BE2C (cell line): ENCODE results near the gene EIF3D.

Source experiments
- DNase-seq: peaks from one replicate; pipeline ENCODE4 v3.0.0-alpha.2; 2020
- H3K27me3 ChIP-seq: fragments of 250-450 bp; sonication (Bioruptor Pico); 2 replicates; pipeline ENCODE4 v1.5.1; 2020; ENCODE audit warnings: mild to moderate bottlenecking
- H3K36me3 ChIP-seq: fragments of 250-450 bp; sonication (Bioruptor Pico); 2 replicates; pipeline ENCODE4 v1.5.1; 2020; ENCODE audit warnings: mild to moderate bottlenecking
- H3K4me1 ChIP-seq: fragments of 250-450 bp; sonication (Bioruptor Pico); 2 replicates; pipeline ENCODE4 v1.5.1; 2020
- H3K4me3 ChIP-seq: 2 replicates; pipeline ENCODE4 v1.5.1; 2011; ENCODE audit warnings: low read depth, low read length
- H3K9me3 ChIP-seq: fragments of 250-450 bp; sonication (Bioruptor Pico); 2 replicates; pipeline ENCODE4 v1.5.1; 2020
- CTCF ChIP-seq: IDR thresholded peaks from 2 replicates; pipeline ENCODE4 v1.5.1; 2012; ENCODE audit warnings: mild to moderate bottlenecking, low read depth, low read length

EIF3D gene

GRCh38 chr22:36564422-36565158 is 35.6 kb upstream of the EIF3D start:
- no peak overlapping the region for H3K4me3 ChIP-seq

GRCh38 chr22:36563898-36564297 is 34.9 kb upstream of the EIF3D start:
- no peaks in the 10 kb centered on the region for H3K36me3 ChIP-seq
- no peak for DNase-seq
- no peaks in the 10 kb centered on the region for H3K9me3 ChIP-seq
- no peaks in the 10 kb centered on the region for H3K27me3 ChIP-seq
- no peaks in the 10 kb centered on the region for H3K4me1 ChIP-seq
- TF ChIP-seq CTCF, result no peak
- no peak overlapping the region for H3K4me3 ChIP-seq

More at GRCh38 chr22:36564422-36565158, 35.6 kb upstream of the EIF3D start:
- no peak for TF ChIP-seq CTCF
- Histone ChIP-seq H3K9me3 (no peaks in the 10 kb centered on the region), H3K4me1 (no peaks in the 10 kb centered on the region), H3K36me3 (no peaks in the 10 kb centered on the region), H3K27me3 (no peaks in the 10 kb centered on the region)
- DNase-seq, result no peak

- TF ChIP-seq CTCF, result no peak
These were observed 34.5 kb upstream of the EIF3D start for GRCh38 chr22:36563444-36563843.

GRCh38 chr22:36563001-36563400 is 34.0 kb upstream of the EIF3D start:
- Histone ChIP-seq H3K36me3 (no peaks in the 10 kb centered on the region), H3K27me3 (no peaks in the 10 kb centered on the region), H3K4me1 (no peaks in the 10 kb centered on the region), H3K9me3 (no peaks in the 10 kb centered on the region), H3K4me3 (no peak overlapping the region)
- peak; percentile 18; the same call in 1 of the 2 replicates for TF ChIP-seq CTCF
- DNase-seq, result no peak

More at GRCh38 chr22:36563444-36563843, 34.5 kb upstream of the EIF3D start:
- no peaks in the 10 kb centered on the region for H3K9me3 ChIP-seq
- H3K4me1 ChIP-seq, result no peaks in the 10 kb centered on the region
- H3K36me3 ChIP-seq, result no peaks in the 10 kb centered on the region
- H3K27me3 ChIP-seq, result no peaks in the 10 kb centered on the region
- no peak for DNase-seq
- no peak overlapping the region for H3K4me3 ChIP-seq

GRCh38 chr22:36562261-36562835 is 33.4 kb upstream of the EIF3D start:
- Histone ChIP-seq H3K4me1 (no peaks in the 10 kb centered on the region), H3K9me3 (no peaks in the 10 kb centered on the region), H3K36me3 (no peaks in the 10 kb centered on the region), H3K4me3 (no peak overlapping the region), H3K27me3 (no peaks in the 10 kb centered on the region)
- DNase-seq, result no peak
- TF ChIP-seq CTCF, result no peak

- Histone ChIP-seq H3K4me3 (no peak overlapping the region), H3K36me3 (no peaks in the 10 kb centered on the region), H3K27me3 (no peaks in the 10 kb centered on the region), H3K4me1 (no peaks in the 10 kb centered on the region), H3K9me3 (no peaks in the 10 kb centered on the region)
- no peak for TF ChIP-seq CTCF
- no peak for DNase-seq
These were observed 32.4 kb upstream of the EIF3D start for GRCh38 chr22:36561291-36561811.
